HepG2 (cell line): ENCODE measurements around the gene TAMALIN. TPM values are rescaled to one million over a fixed set of nuclear protein-coding genes. Genes with fewer than 3 reads are reported as not detected.

Experiments
- ATAC-seq: fragments of 200-7000 bp; cut with Tn5 transposase; 3 replicates; pipeline ENCODE4 v1.9.1; 2020; ENCODE audit warnings: mild to moderate bottlenecking, moderate library complexity
- BruUV-seq: library from RNA; stranded (reverse); fragments of 400-500 nt; replicated peaks from 2 replicates; lab custom pipeline; 2021; lab: Mats Ljungman, UMichigan
- CTCF ChIA-PET: fragments of 300-600 bp; formaldehyde crosslinking; extraction: SDS; loops from one replicate; lab custom pipeline; 2021; ENCODE audit warnings: low total read pairs, inconsistent platforms, low intra/inter-chr PET ratio; lab: Yijun Ruan, JAX
- POLR2A ChIA-PET: fragments of 350-600 bp; sonication (Branson Sonifier 250); formaldehyde crosslinking; loops from one replicate; lab custom pipeline; 2020; ENCODE audit warnings: antibody characterized with exemption, inconsistent platforms; lab: Yijun Ruan, JAX
- DNase-seq: peaks from one replicate; pipeline ENCODE4 v3.0.0-alpha.2; 2015; ENCODE audit warnings: low spot score
- FAIRE-seq: peaks from 3 replicates; lab custom pipeline; 2011; peaks lifted over from hg19 to GRCh38; lab: Jason Lieb, UNC
- H2AFZ ChIP-seq: one replicate; pipeline ENCODE4 v1.6.1; 2011; ENCODE audit warnings: low read length, inconsistent platforms
- H3K27ac ChIP-seq: fragments of 300-600 bp; 3 replicates; pipeline ENCODE4 v1.8.0; 2011; ENCODE audit warnings: mixed run types, mild to moderate bottlenecking, mixed read lengths, low read length, inconsistent platforms; ENCODE audit not compliant: insufficient read depth; ENCODE audit errors: extremely low read length
- H3K27me3 ChIP-seq, 2 experiments: fragments of 200-600 bp in 1 of 2; 2 replicates in 1 of 2; 3 replicates in 1 of 2; pipeline versions ENCODE4 v1.6.0 to v1.8.0; 2011; ENCODE audit warnings: low read length in 2 of 2, mild to moderate bottlenecking in 2 of 2, moderate library complexity in 2 of 2, inconsistent platforms in 1 of 2; ENCODE audit not compliant: insufficient read depth in 2 of 2, control insufficient read depth in 1 of 2
- H3K36me3 ChIP-seq, 2 experiments: fragments of 200-600 bp in 1 of 2; replicated peaks in 1 of 2; 2 replicates in 1 of 2; 3 replicates in 1 of 2; pipeline versions ENCODE4 v1.5.1 to v1.8.0; 2011; ENCODE audit warnings: low read length in 2 of 2, inconsistent platforms in 1 of 2; ENCODE audit not compliant: insufficient read depth in 2 of 2, control insufficient read depth in 1 of 2
- H3K4me1 ChIP-seq: 2 replicates; pipeline ENCODE4 v1.5.1; 2012; ENCODE audit warnings: low read length, inconsistent platforms; ENCODE audit not compliant: insufficient read depth
- H3K4me2 ChIP-seq: 2 replicates; pipeline ENCODE4 v1.6.0; 2011; ENCODE audit warnings: low read depth, low read length, inconsistent platforms
- H3K4me3 ChIP-seq, 3 experiments: fragments of 200-600 bp in 1 of 3; sonication (generic), shearing (Covaris generic) in 1 of 3; replicated peaks in 1 of 3; 2 replicates each; pipeline ENCODE4 v1.5.1; 2011 to 2016; ENCODE audit warnings: low read length in 3 of 3, inconsistent platforms in 2 of 3, low read depth in 2 of 3, mild to moderate bottlenecking in 2 of 3, control low read depth in 1 of 3, mixed read lengths in 1 of 3; ENCODE audit not compliant: insufficient read depth in 1 of 3
- H3K79me2 ChIP-seq: one replicate; pipeline ENCODE4 v1.6.1; 2011; ENCODE audit warnings: low read length, inconsistent platforms; ENCODE audit not compliant: insufficient read depth
- H3K9ac ChIP-seq: 2 replicates; pipeline ENCODE4 v1.6.0; 2011; ENCODE audit warnings: mild to moderate bottlenecking, low read depth, low read length, inconsistent platforms; ENCODE audit not compliant: insufficient read depth
- H3K9me3 ChIP-seq: 2 replicates; pipeline ENCODE4 v1.5.1; 2012; ENCODE audit warnings: mild to moderate bottlenecking, low read length
- H4K20me1 ChIP-seq: 2 replicates; pipeline ENCODE4 v1.6.0; 2011; ENCODE audit warnings: inconsistent platforms, mild to moderate bottlenecking, low read length, moderate library complexity; ENCODE audit not compliant: insufficient read depth
- CCDC6 ChIP-seq: sonication (generic); formaldehyde crosslinking; IDR thresholded peaks from 2 replicates; pipeline ENCODE4 v1.8.1; 2022; ENCODE audit warnings: mild to moderate bottlenecking, missing genetic modification reagents, moderate library complexity
- MED8 ChIP-seq: sonication (generic); formaldehyde crosslinking; IDR thresholded peaks from 2 replicates; pipeline ENCODE4 v1.8.1; 2023; ENCODE audit warnings: mild to moderate bottlenecking, missing genetic modification reagents; ENCODE audit not compliant: insufficient replicate concordance
- MEIS1 ChIP-seq: sonication (generic); formaldehyde crosslinking; IDR thresholded peaks from 2 replicates; pipeline ENCODE4 v1.9.0; 2021; ENCODE audit warnings: mild to moderate bottlenecking, missing genetic modification reagents, moderate library complexity, borderline replicate concordance
- MIER3 ChIP-seq: IDR thresholded peaks from 2 replicates; pipeline ENCODE4 v1.6.1; 2016; ENCODE audit warnings: missing compliant biosample characterization, borderline replicate concordance
- ZNF235 ChIP-seq: sonication (generic); formaldehyde crosslinking; IDR thresholded peaks from 2 replicates; pipeline ENCODE4 v1.8.1; 2023; ENCODE audit warnings: mild to moderate bottlenecking, missing genetic modification reagents, borderline replicate concordance
- ZNF510 ChIP-seq: sonication (generic); formaldehyde crosslinking; IDR thresholded peaks from 2 replicates; pipeline ENCODE4 v1.4.0; 2020; ENCODE audit warnings: low read depth, mild to moderate bottlenecking, missing genetic modification reagents
- ZNF83 ChIP-seq: sonication (generic); formaldehyde crosslinking; IDR thresholded peaks from 2 replicates; pipeline ENCODE4 v1.4.0; 2020; ENCODE audit warnings: missing genetic modification reagents, mild to moderate bottlenecking, borderline replicate concordance
- WGBS: methylation state at CpG from one replicate; pipeline ENCODE4 v1.1.6; 2017; ENCODE audit warnings: low lambda C conversion rate; 5-methylcytosine and 5-hydroxymethylcytosine counted together
- in situ Hi-C: cut with HindIII; loops from 2 replicates; pipeline ENCODE4 v1.10.0; 2017; ENCODE audit warnings: low pct_unique_long_range_greater_than_20kb; ENCODE audit not compliant: extremely low pct_ligation_motif_present
- intact Hi-C: fragments of 100-400 bp; cut with micrococcal nuclease; formaldehyde crosslinking; loops from one replicate; pipeline ENCODE4 v1.10.0; 2022; ENCODE audit not compliant: unreplicated experiment
- polyA plus RNA-seq, 8 experiments: library from polyadenylated mRNA; depleted of rRNA in 3 of 8; stranded (reverse) in 7 of 8; unstranded in 1 of 8; fragments of >200 nt; fragmentation: Illumina TruSeq in 4 of 8; extraction: Trizol in 4 of 8; gene quantifications; 2 replicates each; pipeline versions ENCODE4 v1.2.1 to v1.2.3, GENCODE V29; 2011 to 2016; ENCODE audit warnings: low read depth in 4 of 8, missing spikeins in 1 of 8, mixed read lengths in 1 of 8; ENCODE audit not compliant: insufficient read depth in 1 of 8
- total RNA-seq, 5 experiments: library from RNA; depleted of rRNA; stranded (reverse); fragments of >200 nt; fragmentation: Illumina TruSeq; extraction: Trizol; gene quantifications; 2 replicates each; pipeline ENCODE4 v1.2.3, GENCODE V29; 2016; ENCODE audit warnings: low read depth in 1 of 5
- TF ChIP-seq, protein P1 (sequence below): sonication (generic); formaldehyde crosslinking; IDR thresholded peaks from 2 replicates; pipeline ENCODE4 v1.8.0; 2023; ENCODE audit warnings: mild to moderate bottlenecking, missing genetic modification reagents
- TF ChIP-seq, protein P2 (sequence below): sonication (generic); formaldehyde crosslinking; IDR thresholded peaks from 2 replicates; pipeline ENCODE4 v1.4.0; 2020; ENCODE audit warnings: missing genetic modification reagents
- TF ChIP-seq, protein P3 (sequence below): sonication (generic); formaldehyde crosslinking; IDR thresholded peaks from 2 replicates; pipeline ENCODE4 v1.4.0; 2020; ENCODE audit warnings: mild to moderate bottlenecking, low read depth, missing genetic modification reagents
- TF ChIP-seq, protein P4 (sequence below), 2 experiments: sonication (generic) in 1 of 2; formaldehyde crosslinking in 1 of 2; IDR thresholded peaks; 2 replicates each; pipeline versions ENCODE4 v1.4.0 to v1.6.1; 2016 to 2020; ENCODE audit warnings: borderline replicate concordance in 1 of 2, low read depth in 1 of 2, mild to moderate bottlenecking in 1 of 2, missing genetic modification reagents in 1 of 2

Gene TAMALIN
- total and polyA plus RNA-seq, 2 of the 13 experiments (the other 11 are each of a cell fraction or from before 2014, with no cell fraction given), result 2.9 to 10.9 TPM

DNA sequence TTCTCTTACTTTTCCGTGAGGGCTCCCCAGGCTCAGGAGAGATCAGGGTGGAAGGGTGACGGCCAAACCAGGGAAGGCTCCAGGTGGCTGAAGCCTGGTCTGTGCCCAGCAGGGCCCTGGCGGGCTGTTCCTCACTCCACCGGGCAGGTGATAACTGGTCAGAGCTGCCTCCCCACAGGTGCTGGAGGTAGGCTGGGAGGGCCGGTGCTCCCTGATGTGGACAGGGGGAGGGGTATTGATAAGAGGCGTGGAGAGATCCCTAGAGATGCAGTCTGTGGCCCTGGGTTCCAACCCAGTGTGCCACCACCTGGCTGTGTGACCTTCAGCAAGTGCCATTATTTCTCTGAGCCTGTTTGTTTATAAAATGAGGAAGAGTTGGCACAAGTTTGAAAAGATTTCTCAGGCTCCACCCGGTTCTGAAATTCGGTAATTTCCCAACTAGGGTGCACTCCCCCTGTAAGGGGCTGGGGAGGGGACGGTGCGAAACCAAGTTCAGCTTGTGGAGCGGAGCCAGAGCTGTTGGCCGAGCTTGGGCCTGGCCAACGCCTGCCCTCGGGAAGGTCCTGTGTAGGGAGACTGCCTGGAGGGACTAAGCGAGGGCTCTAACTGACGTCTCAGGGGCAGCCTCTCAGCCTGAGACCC, 43.5 kb downstream of the TAMALIN start:
- Histone ChIP-seq H3K4me2 (peak overlapping the region; percentile 100), H2AFZ (no peak overlapping the region), H3K4me3 (peak overlapping the region; percentile 61 to 98 (median 82)), H3K27ac (peak overlapping the region; percentile 90), H3K4me1 (peaks cover 61% of the 10 kb centered on the region), H4K20me1 (peaks cover 7% of the 10 kb centered on the region; the same call in 1 of the 2 replicates), H3K27me3 (no peaks in the 10 kb centered on the region; a peak in 1 of 5 replicates), H3K36me3 (peaks cover 3 to 15% of the 10 kb centered on the region in 2 experiments; a peak in 3 of 5 replicates), H3K9ac (peak overlapping the region; percentile 93), H3K79me2 (peaks cover 21% of the 10 kb centered on the region), H3K9me3 (no peaks in the 10 kb centered on the region)
- intact Hi-C loops, result loop anchor here (2.0 kb wide), 2 partner anchors 13 to 21 kb away; no protein-coding TSS in a partner anchor
- in situ Hi-C loops, result no loop called here
- WGBS, result 19% methylated on average over 6 of the region's 16 CpGs
- FAIRE-seq (no peak), DNase-seq (no peak), ATAC-seq (no peak; the same call in 2 of the 3 replicates)
- POLR2A ChIA-PET, result interaction anchor here (0.7 to 3.2 kb wide), 12 partner anchors 11 to 932 kb away, joined by 3 to 58 read pairs (median 4); partner anchors contain the start of gene ATG101
- no TSS peak for BruUV-seq
- CTCF ChIA-PET, result no interaction called here
- TF ChIP-seq ZNF83 (CRISPR knock-in tag), result no peak
- no peak for TF ChIP-seq MIER3
- 0 out of 2 replicates have a peak, but pooled peaks have one; percentile 20 for TF ChIP-seq ZNF235 (CRISPR knock-in tag)
- TF ChIP-seq, protein P1, sequence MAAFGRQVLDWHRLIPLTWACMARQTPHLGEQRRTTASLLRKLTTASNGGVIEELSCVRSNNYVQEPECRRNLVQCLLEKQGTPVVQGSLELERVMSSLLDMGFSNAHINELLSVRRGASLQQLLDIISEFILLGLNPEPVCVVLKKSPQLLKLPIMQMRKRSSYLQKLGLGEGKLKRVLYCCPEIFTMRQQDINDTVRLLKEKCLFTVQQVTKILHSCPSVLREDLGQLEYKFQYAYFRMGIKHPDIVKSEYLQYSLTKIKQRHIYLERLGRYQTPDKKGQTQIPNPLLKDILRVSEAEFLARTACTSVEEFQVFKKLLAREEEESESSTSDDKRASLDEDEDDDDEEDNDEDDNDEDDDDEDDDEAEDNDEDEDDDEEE (CRISPR knock-in tag), result 0 out of 2 replicates have a peak, but pooled peaks have one; percentile 38
- TF ChIP-seq, protein P2, sequence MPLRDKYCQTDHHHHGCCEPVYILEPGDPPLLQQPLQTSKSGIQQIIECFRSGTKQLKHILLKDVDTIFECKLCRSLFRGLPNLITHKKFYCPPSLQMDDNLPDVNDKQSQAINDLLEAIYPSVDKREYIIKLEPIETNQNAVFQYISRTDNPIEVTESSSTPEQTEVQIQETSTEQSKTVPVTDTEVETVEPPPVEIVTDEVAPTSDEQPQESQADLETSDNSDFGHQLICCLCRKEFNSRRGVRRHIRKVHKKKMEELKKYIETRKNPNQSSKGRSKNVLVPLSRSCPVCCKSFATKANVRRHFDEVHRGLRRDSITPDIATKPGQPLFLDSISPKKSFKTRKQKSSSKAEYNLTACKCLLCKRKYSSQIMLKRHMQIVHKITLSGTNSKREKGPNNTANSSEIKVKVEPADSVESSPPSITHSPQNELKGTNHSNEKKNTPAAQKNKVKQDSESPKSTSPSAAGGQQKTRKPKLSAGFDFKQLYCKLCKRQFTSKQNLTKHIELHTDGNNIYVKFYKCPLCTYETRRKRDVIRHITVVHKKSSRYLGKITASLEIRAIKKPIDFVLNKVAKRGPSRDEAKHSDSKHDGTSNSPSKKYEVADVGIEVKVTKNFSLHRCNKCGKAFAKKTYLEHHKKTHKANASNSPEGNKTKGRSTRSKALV (CRISPR knock-in tag), result peak; percentile 62; the same call in 1 of the 2 replicates
- 0 out of 2 replicates have a peak, but pooled peaks have one; percentile 19 for TF ChIP-seq MEIS1 (CRISPR knock-in tag)
- TF ChIP-seq CCDC6 (CRISPR knock-in tag), result 0 out of 2 replicates have a peak, but pooled peaks have one; percentile 41
- TF ChIP-seq, protein P3, sequence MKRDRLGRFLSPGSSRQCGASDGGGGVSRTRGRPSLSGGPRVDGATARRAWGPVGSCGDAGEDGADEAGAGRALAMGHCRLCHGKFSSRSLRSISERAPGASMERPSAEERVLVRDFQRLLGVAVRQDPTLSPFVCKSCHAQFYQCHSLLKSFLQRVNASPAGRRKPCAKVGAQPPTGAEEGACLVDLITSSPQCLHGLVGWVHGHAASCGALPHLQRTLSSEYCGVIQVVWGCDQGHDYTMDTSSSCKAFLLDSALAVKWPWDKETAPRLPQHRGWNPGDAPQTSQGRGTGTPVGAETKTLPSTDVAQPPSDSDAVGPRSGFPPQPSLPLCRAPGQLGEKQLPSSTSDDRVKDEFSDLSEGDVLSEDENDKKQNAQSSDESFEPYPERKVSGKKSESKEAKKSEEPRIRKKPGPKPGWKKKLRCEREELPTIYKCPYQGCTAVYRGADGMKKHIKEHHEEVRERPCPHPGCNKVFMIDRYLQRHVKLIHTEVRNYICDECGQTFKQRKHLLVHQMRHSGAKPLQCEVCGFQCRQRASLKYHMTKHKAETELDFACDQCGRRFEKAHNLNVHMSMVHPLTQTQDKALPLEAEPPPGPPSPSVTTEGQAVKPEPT, result 0 out of 2 replicates have a peak, but pooled peaks have one; percentile 49
- TF ChIP-seq ZNF510 (CRISPR knock-in tag), result 0 out of 2 replicates have a peak, but pooled peaks have one; percentile 20
- TF ChIP-seq, protein P4, sequence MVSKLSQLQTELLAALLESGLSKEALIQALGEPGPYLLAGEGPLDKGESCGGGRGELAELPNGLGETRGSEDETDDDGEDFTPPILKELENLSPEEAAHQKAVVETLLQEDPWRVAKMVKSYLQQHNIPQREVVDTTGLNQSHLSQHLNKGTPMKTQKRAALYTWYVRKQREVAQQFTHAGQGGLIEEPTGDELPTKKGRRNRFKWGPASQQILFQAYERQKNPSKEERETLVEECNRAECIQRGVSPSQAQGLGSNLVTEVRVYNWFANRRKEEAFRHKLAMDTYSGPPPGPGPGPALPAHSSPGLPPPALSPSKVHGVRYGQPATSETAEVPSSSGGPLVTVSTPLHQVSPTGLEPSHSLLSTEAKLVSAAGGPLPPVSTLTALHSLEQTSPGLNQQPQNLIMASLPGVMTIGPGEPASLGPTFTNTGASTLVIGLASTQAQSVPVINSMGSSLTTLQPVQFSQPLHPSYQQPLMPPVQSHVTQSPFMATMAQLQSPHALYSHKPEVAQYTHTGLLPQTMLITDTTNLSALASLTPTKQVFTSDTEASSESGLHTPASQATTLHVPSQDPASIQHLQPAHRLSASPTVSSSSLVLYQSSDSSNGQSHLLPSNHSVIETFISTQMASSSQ (IDR thresholded peaks at IDR 0.05; ENCODE audit: low read depth), result no peak
- TF ChIP-seq, protein P4 (CRISPR knock-in tag; IDR thresholded peaks at IDR 0.05; ENCODE audit: borderline replicate concordance), result 0 out of 2 replicates have a peak, but pooled peaks have one; percentile 30
- no peak for TF ChIP-seq MED8 (CRISPR knock-in tag)
